Measurements from ENCODE around the gene MPPE1. TPM values are rescaled to one million over a fixed set of nuclear protein-coding genes. Genes with fewer than 3 reads are reported as not detected.

The MPPE1 gene
- total RNA-seq, 6 donors from 2014 or later, result 37.4 to 114 (median 75.3) TPM

DNA sequence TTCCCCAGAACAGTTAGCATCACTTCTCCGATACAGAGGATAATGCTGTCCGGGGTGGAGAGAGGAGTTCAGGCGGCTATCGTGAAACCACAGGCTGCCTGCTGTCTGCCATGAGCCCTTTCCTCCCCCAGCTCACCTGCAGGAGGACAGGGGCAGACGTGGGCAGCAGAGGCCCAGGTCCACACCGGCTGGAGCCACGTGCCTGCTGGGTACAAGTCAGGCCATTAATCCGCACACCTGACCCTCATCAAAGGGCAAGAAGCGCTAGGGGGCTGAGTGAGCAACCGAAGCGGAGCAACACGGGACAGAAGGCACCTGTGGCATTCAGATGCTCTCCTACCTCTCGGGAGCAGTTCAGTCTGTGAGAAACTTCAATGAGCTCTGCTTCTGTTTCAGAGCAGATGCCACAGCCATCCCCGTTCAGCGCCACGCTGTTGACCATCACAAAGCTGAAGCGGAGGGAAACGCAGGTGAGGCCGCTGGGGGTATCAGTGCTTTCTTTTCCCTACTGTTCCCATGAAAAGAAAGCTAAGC is 21.5 kb downstream of the MPPE1 start:
- no peak for TF ChIP-seq POLR2AphosphoS5 (IDR thresholded peaks at IDR 0.05)
- no peak for TF ChIP-seq EP300 (IDR thresholded peaks at IDR 0.05)
- no peak for TF ChIP-seq POLR2A (IDR thresholded peaks at IDR 0.05)
- TF ChIP-seq CTCF (IDR thresholded peaks at IDR 0.05), result no peak
- peaks cover 8 to 74% (median 42%) of the 10 kb centered on the region in 4 donors for H3K36me3 ChIP-seq
- DNase-seq (no peak), ATAC-seq (ENCODE audit: low FRiP score in 2 of 2) (no peak)
- whole genome bisulfite sequencing, 2 donors, result 91 to 97% methylated on average over 9 to 19 of the region's 19 CpGs
- no peaks in the 10 kb centered on the region for H3K9me3 ChIP-seq
- H3K27me3 ChIP-seq, result no peaks in the 10 kb centered on the region
- H3K4me3 ChIP-seq, result no peak overlapping the region
- H3K27ac ChIP-seq, result peak overlapping the region in 1 of 4 donors; percentile 21
- H3K4me1 ChIP-seq, result peaks cover 9 to 30% (median 21%) of the 10 kb centered on the region in 4 donors

DNA sequence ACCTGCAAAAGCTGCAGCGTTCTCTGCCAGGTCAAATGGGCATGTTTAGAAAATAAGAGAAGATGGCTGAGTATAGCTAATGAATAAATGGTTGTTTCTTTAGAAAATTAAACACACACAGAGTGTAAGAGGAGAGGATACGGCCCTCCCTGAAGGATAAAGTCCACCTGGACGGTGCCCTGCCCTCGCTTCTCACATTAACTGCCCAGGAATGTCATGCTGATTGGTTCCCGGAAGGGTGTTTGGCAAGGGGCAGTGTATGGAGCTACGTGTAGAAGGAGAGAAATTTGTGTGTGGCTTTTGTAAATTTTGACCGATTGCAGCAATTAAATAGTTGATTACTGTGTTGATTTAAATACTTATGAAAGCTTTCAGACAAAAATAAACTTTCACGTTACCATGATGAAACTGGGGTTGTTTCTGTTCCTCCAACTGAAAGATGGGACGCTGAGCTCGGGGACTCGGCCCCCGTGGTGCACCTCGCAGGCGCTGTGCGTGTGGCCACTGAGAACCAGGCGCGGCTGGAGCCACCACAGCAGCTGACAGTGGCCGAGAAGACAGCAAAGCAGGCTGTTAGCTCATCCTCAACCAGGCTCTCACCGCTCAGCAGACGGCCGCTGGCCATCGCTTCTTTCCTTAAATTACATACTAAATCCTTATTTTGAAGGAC is 22.7 kb downstream of the MPPE1 start:
- H3K4me1 ChIP-seq, result peaks cover 9 to 30% (median 21%) of the 10 kb centered on the region in 4 donors
- WGBS, 2 donors, result 82 to 88% methylated on average over 22 of the region's 22 CpGs
- ATAC-seq (ENCODE audit: low FRiP score in 2 of 2) (no peak), DNase-seq (peak; percentile 51 to 80)
- H3K27me3 ChIP-seq, result no peaks in the 10 kb centered on the region
- peak in 1 of 4 donors; percentile 13 for TF ChIP-seq POLR2A (IDR thresholded peaks at IDR 0.05)
- no peak for TF ChIP-seq POLR2AphosphoS5 (IDR thresholded peaks at IDR 0.05)
- peak overlapping the region in 2 of 4 donors; percentile 2 to 61 for H3K27ac ChIP-seq
- H3K4me3 ChIP-seq, result no peak overlapping the region
- H3K9me3 ChIP-seq, result no peaks in the 10 kb centered on the region
- peaks cover 8 to 80% (median 39%) of the 10 kb centered on the region in 4 donors for H3K36me3 ChIP-seq

DNA sequence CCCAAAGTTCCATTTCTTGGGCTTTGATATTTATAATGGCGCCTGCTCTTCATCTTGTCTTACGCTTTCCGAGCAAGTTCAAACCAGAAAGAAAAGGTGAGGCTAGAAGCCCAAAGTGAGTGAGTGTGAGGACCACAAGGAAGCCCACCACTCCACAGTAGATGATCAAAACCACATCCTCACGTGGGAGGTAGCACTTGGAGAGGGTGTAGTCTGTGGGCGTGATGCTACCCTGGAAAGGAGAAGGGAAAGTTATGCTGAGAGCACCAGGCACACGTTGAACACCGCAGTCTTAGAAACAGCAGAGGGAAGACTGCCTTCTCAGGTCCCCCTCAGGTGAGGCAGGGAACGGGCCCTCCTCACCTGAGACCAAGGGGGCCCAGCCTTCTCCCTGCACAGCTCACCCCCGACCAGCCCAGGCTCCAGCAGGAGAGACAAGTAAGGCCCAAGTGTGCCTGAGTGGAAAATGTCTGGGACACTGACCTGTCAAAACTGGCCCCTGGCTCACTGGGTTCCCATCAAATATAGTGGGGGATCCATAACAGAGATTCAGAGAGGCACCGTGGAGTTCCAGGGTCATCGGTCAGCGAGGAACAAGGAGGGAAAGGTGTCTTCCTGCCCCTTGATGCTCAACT is 23.6 kb downstream of the MPPE1 start:
- TF ChIP-seq CTCF (IDR thresholded peaks at IDR 0.05) (no peak), EP300 (IDR thresholded peaks at IDR 0.05) (no peak), POLR2AphosphoS5 (IDR thresholded peaks at IDR 0.05) (no peak), POLR2A (IDR thresholded peaks at IDR 0.05) (no peak)
- peak overlapping the region in 2 of 4 donors; percentile 2 to 61 for H3K27ac ChIP-seq
- H3K4me3 ChIP-seq, result no peak overlapping the region
- H3K27me3 ChIP-seq, result no peaks in the 10 kb centered on the region
- H3K4me1 ChIP-seq, result peaks cover 9 to 30% (median 21%) of the 10 kb centered on the region in 4 donors
- ATAC-seq (ENCODE audit: low FRiP score in 2 of 2), result no peak
- no peak for DNase-seq
- 83 to 92% methylated on average over 10 to 12 of the region's 12 CpGs for WGBS, 2 donors
- peaks cover 3 to 71% (median 32%) of the 10 kb centered on the region in 4 donors for H3K36me3 ChIP-seq
- H3K9me3 ChIP-seq, result no peaks in the 10 kb centered on the region

DNA sequence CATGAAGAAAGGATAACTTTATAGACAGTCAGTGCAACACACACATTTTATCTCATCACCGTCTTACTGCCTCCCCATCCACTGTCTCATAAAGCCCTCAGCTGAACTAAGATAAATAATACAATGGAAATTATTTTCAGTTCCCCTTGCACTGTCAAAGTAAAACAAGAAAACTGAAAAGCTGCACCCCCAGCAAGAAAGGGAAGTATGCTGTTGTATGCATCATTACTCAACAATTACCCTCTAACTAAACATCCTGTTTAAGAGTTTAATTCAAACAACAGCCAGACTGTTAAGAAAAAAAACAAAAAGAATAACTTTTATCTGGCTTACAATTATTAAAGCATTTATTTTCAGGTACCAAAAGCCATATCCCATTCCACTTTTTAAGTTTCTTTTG is 25.0 kb downstream of the MPPE1 start:
- no peak overlapping the region for H3K4me3 ChIP-seq
- H3K27me3 ChIP-seq, result no peaks in the 10 kb centered on the region
- ATAC-seq (ENCODE audit: low FRiP score in 2 of 2) (peak in 1 of 2 donors; percentile 64), DNase-seq (no peak)
- 36 to 50% methylated on average over 1 of the region's 1 CpG for WGBS, 2 donors
- H3K36me3 ChIP-seq, result peaks cover 3 to 57% (median 26%) of the 10 kb centered on the region in 4 donors
- no peak for TF ChIP-seq CTCF (IDR thresholded peaks at IDR 0.05)
- TF ChIP-seq POLR2A (IDR thresholded peaks at IDR 0.05), result no peak
- no peak for TF ChIP-seq EP300 (IDR thresholded peaks at IDR 0.05)
- TF ChIP-seq POLR2AphosphoS5 (IDR thresholded peaks at IDR 0.05), result no peak
- no peaks in the 10 kb centered on the region for H3K9me3 ChIP-seq
- H3K27ac ChIP-seq, result peak overlapping the region; percentile 48 to 71 (median 58)
- peaks cover 9 to 30% (median 21%) of the 10 kb centered on the region in 4 donors for H3K4me1 ChIP-seq

GRCh38 chr18:11882636-11883035 is 25.5 kb downstream of the MPPE1 start:
- ATAC-seq (ENCODE audit: low FRiP score in 2 of 2) (no peak), DNase-seq (no peak)
- no peak overlapping the region for H3K4me3 ChIP-seq
- H3K9me3 ChIP-seq, result no peaks in the 10 kb centered on the region
- H3K27ac ChIP-seq, result peak overlapping the region; percentile 48 to 71 (median 58)
- peaks cover 3 to 52% (median 26%) of the 10 kb centered on the region in 4 donors for H3K36me3 ChIP-seq
- TF ChIP-seq EP300 (IDR thresholded peaks at IDR 0.05) (no peak), POLR2AphosphoS5 (IDR thresholded peaks at IDR 0.05) (no peak), CTCF (IDR thresholded peaks at IDR 0.05) (no peak), POLR2A (IDR thresholded peaks at IDR 0.05) (no peak)
- H3K4me1 ChIP-seq, result peaks cover 9 to 30% (median 21%) of the 10 kb centered on the region in 4 donors
- no peaks in the 10 kb centered on the region for H3K27me3 ChIP-seq
- 43 to 60% methylated on average over 4 of the region's 4 CpGs for WGBS, 2 donors

Measured in upper lobe of left lung (tissue), 6 donors.